ENCODE results near the gene CLIP2.
"Not testable (repeated sequence)": the region's sequence is repeated elsewhere in the genome, so short reads cannot be mapped to it uniquely, and the experiment has no call there.

Gene CLIP2

GRCh38 chr7:74338366-74339108, 49.3 kb downstream of the CLIP2 start:
- no peak for DNase-seq

- DNase-seq: not testable (repeated sequence)
Observed at GRCh38 chr7:74339648-74340047, 50.4 kb downstream of the CLIP2 start.

GRCh38 chr7:74343281-74344131, 54.3 kb downstream of the CLIP2 start:
- DNase-seq: no peak

GRCh38 chr7:74344132-74344496, 54.9 kb downstream of the CLIP2 start:
- no peak for DNase-seq

- DNase-seq: no peak
Observed at GRCh38 chr7:74344786-74345185, 55.6 kb downstream of the CLIP2 start.

- DNase-seq: no peak
Observed at GRCh38 chr7:74345970-74346369, 56.8 kb downstream of the CLIP2 start.

- no peak for DNase-seq
Observed at GRCh38 chr7:74349621-74350020, 60.4 kb downstream of the CLIP2 start.

- no peak for DNase-seq
Observed at GRCh38 chr7:74350751-74351150, 61.5 kb downstream of the CLIP2 start.

- no peak for DNase-seq
Observed at GRCh38 chr7:74351836-74352235, 62.6 kb downstream of the CLIP2 start.

- DNase-seq: not testable (repeated sequence)
Observed at GRCh38 chr7:74352551-74353138, 63.4 kb downstream of the CLIP2 start.

- DNase-seq: no peak
Observed at GRCh38 chr7:74354009-74354408, 64.8 kb downstream of the CLIP2 start.

GRCh38 chr7:74355091-74355490, 65.9 kb downstream of the CLIP2 start:
- no peak for DNase-seq

- no peak for DNase-seq
Observed at GRCh38 chr7:74356589-74357315, 67.5 kb downstream of the CLIP2 start.

GRCh38 chr7:74360008-74360407, 70.8 kb downstream of the CLIP2 start:
- no peak for DNase-seq

- DNase-seq: no peak
Observed at GRCh38 chr7:74362266-74362665, 73.1 kb downstream of the CLIP2 start.

- DNase-seq: no peak
Observed at GRCh38 chr7:74364061-74364460, 74.9 kb downstream of the CLIP2 start.

GRCh38 chr7:74365322-74366022, 76.3 kb downstream of the CLIP2 start:
- no peak for DNase-seq

- DNase-seq: no peak
Observed at GRCh38 chr7:74371381-74372341, 82.5 kb downstream of the CLIP2 start.

GRCh38 chr7:74372511-74373111, 83.4 kb downstream of the CLIP2 start:
- DNase-seq: no peak

- no peak for DNase-seq
Observed at GRCh38 chr7:74373536-74373935, 84.3 kb downstream of the CLIP2 start.

GRCh38 chr7:74375726-74376220, 86.6 kb downstream of the CLIP2 start:
- DNase-seq: no peak
